ENCODE measurements around the gene ZC3H18.
A peak's percentile ranks its signal among the peaks of the same experiment; 100 is the strongest.

ZC3H18 gene

GRCh38 chr16:88533381-88533917 is 36.8 kb upstream of the ZC3H18 start:
- DNase-seq, result no peak

GRCh38 chr16:88533932-88534637 is 36.1 kb upstream of the ZC3H18 start:
- no peak for DNase-seq

- DNase-seq, result no peak
These were observed 35.5 kb upstream of the ZC3H18 start for GRCh38 chr16:88534638-88535190.

DNA sequence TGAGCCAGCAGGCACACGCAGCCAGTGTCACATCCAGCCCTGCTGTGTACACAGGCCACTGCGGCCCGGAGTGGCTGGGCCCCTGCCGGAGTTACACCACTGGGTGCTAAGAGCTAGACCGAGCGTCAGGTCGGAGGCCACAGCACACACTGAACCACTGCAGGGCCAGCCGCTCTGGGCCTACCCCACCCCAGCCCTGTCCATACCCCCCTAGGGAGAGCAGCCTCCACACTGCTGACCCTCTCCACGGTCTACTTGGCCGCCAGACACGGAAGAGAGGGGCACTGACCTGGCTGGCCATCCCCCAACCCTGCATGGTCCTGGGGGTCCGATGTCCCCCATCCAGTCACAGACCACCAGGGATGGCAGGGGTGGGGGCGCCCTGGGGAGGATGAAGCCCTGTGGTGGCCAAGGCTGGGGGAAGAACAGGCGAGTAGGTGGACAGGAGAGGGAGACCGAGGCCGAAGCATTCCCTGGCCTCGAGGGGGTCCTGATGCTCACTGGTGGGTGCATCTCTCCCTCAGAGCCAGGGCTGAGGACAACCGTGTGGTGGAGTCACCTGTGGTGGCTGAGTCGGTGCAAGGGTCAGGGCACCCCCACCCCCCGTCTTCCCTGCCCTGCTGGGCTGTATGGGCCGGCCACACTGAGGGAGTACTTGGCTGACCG is 34.9 kb upstream of the ZC3H18 start:
- no peak for DNase-seq

DNA sequence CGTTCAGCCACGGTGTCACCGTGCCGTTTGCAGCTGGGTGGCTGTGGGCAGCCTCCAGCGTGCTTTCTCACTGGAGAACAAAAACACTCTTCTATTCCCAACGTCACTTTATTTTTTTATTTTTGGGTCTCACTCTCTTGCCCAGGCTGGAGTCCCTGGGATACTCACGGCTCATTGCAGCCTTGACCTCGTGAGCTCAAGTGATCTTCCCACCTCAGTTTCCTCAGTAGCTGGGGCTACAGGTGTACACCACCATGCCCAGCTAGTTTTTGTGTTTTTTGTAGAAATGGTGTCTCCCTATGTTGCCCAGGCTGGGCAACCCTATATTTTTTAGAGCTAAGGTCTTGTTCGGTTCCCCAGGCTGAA is 34.4 kb upstream of the ZC3H18 start:
- no peak for DNase-seq

- DNase-seq, result no peak
These were observed 33.7 kb upstream of the ZC3H18 start for GRCh38 chr16:88536510-88536909.

DNA sequence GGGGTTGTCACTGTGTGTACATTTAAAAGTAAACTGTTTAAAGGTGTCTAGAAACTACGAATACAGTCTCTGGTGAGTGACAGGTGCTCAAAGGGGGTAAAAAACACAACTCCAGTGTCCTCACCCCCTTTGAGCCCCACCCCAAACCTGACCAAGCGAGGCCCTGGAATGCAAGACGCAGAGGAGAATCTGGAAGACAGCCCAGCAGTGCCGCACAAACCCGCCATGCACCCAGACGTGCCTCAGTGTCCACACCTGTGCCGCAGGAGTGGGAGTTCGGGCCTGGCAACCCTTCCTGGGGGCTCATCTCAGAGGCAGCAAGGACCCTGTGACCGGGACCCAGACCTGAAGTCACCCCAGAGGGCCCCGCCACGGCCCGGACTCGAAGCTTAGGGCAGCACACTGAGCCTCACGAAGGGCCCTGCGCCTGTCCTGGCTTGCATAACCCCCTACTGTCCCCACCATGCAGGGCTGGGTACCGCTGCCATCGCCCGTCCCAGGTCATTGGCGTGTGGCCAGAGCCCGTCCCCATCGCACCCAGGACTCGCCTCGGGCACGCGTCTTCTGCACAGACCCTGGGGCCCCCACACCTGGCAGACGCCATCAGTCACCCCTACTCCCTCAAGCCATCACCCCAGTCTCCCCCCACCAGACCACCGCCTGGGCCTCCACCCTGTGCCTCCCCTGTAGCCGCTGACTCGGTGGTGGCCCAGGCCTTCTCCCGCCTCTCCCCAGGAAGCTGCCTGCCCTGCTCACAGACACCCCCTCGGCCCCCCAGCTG is 33.0 kb upstream of the ZC3H18 start:
- DNase-seq, result no peak

- DNase-seq, result no peak
These were observed 32.3 kb upstream of the ZC3H18 start for GRCh38 chr16:88537859-88538258.

GRCh38 chr16:88538366-88539060 is 31.7 kb upstream of the ZC3H18 start:
- DNase-seq, result no peak

DNA sequence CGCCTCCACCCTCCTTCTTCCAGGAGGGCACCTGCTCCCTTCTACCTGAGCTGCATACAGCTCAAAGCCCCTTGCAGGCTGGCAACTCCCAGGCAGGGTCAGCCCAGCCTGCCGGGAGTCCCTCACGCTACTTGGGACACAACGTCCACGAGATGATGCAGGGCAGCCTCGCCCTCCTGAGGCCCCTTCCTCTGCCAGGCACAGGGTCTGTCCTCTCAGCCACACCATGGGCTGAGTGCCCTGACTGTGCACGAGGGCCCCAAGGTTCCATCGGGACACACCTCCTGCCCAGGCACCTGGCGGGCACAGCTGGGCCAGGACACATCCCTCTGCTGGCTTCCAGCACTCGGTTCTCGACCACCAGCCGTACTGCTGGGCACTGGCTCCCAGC is 30.9 kb upstream of the ZC3H18 start:
- DNase-seq, result no peak

DNA sequence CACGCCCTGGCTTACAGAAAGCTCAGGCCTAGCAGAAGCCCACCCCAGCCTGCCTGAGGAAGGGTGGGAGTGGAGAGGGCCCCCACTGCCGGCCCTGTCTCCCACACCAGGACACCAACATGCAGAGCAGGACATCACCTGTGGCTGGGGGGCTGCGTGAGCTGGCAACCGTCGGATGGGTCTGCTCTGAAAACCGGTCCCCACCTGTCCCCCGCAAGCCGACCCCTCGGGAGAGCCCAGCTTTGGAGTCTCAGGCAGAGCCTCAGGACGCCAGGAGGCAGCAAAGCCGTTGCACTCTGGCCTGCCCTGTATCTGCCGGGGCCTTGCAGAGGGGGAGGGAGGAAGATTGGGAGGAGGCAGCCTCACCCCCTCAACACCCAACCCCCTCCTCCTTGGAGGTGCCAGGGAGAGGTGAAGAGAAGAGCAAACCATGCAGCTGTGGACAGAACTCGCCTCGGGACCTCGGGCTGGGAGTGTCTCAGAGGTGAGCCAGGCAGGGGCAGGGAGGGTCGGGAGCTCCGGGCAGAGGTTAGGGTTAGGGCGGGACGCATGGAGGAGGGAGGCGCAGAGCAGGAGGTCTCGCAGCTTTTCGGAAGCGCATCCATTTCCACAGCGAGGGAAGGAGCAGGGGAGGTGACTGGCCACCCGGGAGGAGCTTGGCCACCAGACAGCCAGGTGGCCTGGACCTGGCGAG is 30.4 kb upstream of the ZC3H18 start:
- DNase-seq, result no peak

- no peak for DNase-seq
These were observed 29.7 kb upstream of the ZC3H18 start for GRCh38 chr16:88540346-88540977.

GRCh38 chr16:88541831-88542616 is 28.2 kb upstream of the ZC3H18 start:
- peak in 1 of 2 experiments; percentile 6 for DNase-seq

DNA sequence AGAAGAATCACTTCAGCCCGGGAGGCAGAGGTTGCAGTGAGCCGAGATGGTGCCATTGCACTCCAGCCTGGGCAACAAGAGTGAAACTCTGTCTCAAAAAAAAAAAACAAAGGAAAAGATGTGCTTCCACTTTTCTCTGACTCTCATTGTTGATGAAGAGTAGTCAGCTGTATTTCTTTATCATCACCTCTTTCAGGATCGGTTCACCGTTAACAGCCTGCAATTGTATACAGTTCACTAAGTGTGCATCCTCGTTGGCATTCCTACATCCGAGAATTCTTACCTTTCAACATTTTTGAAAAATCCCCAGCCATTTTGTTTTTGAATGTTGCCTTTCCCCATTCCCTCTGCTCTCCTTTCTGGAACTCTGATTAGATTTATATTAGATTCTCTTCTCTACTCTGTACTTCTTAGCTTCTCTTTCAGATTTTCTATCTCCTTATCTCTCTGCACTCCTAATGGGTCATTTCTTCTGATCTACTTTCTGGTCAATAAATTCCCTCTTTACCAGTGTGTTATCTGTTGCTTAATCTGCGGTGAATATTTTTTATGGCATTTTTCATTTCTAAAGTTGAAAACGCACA is 26.9 kb upstream of the ZC3H18 start:
- no peak for DNase-seq

DNA sequence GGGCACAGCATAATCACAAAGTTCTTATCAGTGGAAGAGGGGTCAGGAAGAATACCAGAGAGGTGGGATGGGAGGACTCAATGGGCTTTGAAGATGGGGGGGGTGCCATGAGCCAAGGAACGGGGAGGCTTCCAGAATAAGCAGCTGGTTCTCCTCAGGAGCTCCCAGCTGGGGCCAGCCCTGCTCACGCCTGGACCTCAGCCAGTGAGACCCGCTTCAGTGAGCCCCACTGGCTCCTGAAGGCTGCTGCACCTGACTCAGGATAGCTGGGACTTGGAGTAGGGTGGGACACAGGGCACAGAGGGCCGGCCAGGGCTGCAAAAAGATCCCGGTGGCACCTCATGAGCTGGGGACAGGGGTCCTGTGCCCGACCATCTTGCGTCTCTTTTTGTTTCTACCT is 24.4 kb upstream of the ZC3H18 start:
- DNase-seq, result no peak

GRCh38 chr16:88548131-88548874 is 21.9 kb upstream of the ZC3H18 start:
- DNase-seq, result no peak

DNA sequence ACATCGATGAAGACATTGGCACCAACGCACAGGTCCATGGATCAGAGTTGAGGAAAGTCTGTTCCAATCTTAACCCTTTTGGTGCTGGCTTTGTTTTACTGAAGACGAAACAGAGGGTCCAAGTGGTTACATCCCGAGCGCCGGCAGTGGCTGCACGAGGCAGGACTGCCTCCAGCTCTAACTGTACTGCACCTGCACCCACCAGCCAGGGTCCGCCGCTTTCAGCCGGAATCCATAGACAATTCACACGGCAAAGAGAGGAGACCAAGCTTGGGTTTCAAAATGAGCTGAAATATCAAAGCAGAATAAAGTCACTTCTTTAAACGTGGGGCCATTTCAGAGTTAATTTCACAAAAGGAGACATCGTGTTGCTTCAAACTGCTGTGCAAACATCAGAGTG is 21.2 kb upstream of the ZC3H18 start:
- DNase-seq, result no peak

DNA sequence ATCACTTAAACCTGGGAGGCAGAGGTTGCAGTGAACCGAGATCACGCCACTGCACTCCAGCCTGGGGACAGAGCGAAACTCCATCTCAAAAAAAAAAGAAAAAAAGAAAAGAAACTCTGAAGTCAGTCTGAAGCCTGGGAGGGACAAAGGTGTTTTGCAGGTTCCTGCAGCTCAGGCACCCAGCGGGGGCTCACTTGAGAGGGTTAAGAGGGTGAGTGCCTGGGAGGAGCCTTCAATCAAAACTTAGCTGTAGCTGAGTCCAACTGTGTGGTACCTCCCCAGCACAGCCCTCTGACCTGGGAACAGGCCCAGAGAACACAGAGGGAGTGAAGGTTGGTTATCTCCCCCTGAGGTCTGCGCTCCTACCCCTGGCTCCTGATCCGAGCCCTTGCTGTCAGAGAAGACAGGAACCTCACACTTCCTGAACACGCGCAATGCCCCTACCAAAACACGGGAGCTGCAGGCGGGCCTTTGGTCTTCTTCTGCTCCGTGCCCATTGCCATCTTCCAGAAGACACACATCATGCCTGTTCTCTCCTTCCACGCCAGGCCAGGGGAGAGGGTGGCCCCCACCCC is 20.4 kb upstream of the ZC3H18 start:
- DNase-seq, result no peak

DNA sequence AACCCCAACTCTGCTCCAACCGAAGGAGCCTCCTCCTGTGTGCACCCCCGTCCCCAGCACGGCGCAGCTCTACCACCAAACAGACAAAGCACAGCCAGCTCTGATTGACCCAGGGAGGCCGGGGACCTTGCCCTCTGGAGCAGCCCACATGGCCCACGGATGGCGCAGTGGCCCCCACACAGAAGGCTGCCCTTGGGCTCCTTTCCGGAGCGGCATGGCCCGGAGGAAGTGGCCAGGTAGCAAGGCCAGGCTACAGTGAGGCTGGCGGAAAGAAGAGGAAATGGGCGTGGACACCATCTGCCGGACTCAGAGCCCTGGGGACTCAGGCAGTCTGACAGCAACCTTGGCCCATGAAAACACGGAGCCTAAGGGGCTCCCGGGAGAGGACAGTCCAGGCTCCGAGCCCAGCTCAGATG is 19.9 kb upstream of the ZC3H18 start:
- DNase-seq, result no peak

All from NCI-H2081 (cell line).